Spleen (tissue), 11 donors: Measurements from ENCODE around the gene ACER3. TPM values are rescaled to one million over a fixed set of nuclear protein-coding genes. Genes with fewer than 3 reads are reported as not detected.
A peak's percentile ranks its signal among the peaks of the same experiment; 100 is the strongest.

Experiments
- DNase-seq: peaks from one replicate; pipeline ENCODE4 v3.0.0-alpha.2; 2020
- H3K27ac ChIP-seq, 8 donors: fragments of 200-600 bp; sonication (generic) in 7 of 8; 1 replicate in 4 of 8; 2 replicates in 4 of 8; pipeline versions ENCODE4 v1.5.0 to v1.8.0; 2016 to 2021; ENCODE audit warnings: inconsistent platforms in 4 of 8, mild to moderate bottlenecking in 4 of 8, moderate library complexity in 1 of 8
- H3K27me3 ChIP-seq, 7 donors: fragments of 200-600 bp; sonication (generic) in 6 of 7; replicated peaks in 1 of 7; 1 replicate in 4 of 7; 2 replicates in 3 of 7; pipeline versions ENCODE4 v1.5.0 to v1.8.0; 2016 to 2021; ENCODE audit warnings: inconsistent platforms in 3 of 7, mild to moderate bottlenecking in 1 of 7
- H3K36me3 ChIP-seq, 6 donors: fragments of 200-600 bp; sonication (generic) in 5 of 6; 1 replicate in 4 of 6; 2 replicates in 2 of 6; pipeline versions ENCODE4 v1.5.0 to v1.8.0; 2016 to 2021; ENCODE audit warnings: inconsistent platforms in 2 of 6
- H3K4me1 ChIP-seq, 6 donors: fragments of 200-600 bp; sonication (generic) in 5 of 6; 1 replicate in 3 of 6; 2 replicates in 3 of 6; pipeline versions ENCODE4 v1.5.0 to v1.8.0; 2016 to 2021; ENCODE audit warnings: inconsistent platforms in 3 of 6
- H3K4me3 ChIP-seq, 8 donors: fragments of 200-600 bp; sonication (generic) in 7 of 8; 1 replicate in 4 of 8; 2 replicates in 4 of 8; pipeline versions ENCODE4 v1.5.0 to v1.8.0; 2016 to 2021; ENCODE audit warnings: inconsistent platforms in 4 of 8, mild to moderate bottlenecking in 4 of 8, moderate library complexity in 2 of 8
- H3K9me3 ChIP-seq, 8 donors: fragments of 200-600 bp; sonication (generic) in 7 of 8; 1 replicate in 4 of 8; 2 replicates in 4 of 8; pipeline versions ENCODE4 v1.5.0 to v1.8.0; 2016 to 2021; ENCODE audit warnings: inconsistent platforms in 4 of 8
- POLR2A ChIP-seq, 3 donors: fragments of 450-650 bp; IDR thresholded peaks; one replicate each; pipeline ENCODE4 v1.5.1; 2017; ENCODE audit warnings: antibody characterized with exemption in 3 of 3, mild to moderate bottlenecking in 1 of 3
- POLR2AphosphoS5 ChIP-seq, 3 donors: sonication (generic); formaldehyde crosslinking; IDR thresholded peaks; one replicate each; pipeline ENCODE4 v1.5.1; 2017; ENCODE audit warnings: antibody characterized with exemption in 3 of 3
- WGBS, 5 donors: extraction: QIAGEN DNeasy Blood & Tissue Kit in 3 of 5; methylation state at CpG; one replicate each; pipeline versions ENCODE4 v1.1.5 to v1.1.7; 2013 to 2018; 5-methylcytosine and 5-hydroxymethylcytosine counted together
- intact Hi-C: fragments of 100-400 bp; cut with DNase I; formaldehyde crosslinking; loops from one replicate; pipeline ENCODE4 v1.15.0; 2023; ENCODE audit warnings: low total_unique reads
- polyA plus RNA-seq, 3 donors: library from polyadenylated mRNA; stranded (reverse); fragments of 200-250 nt; gene quantifications; one replicate each; pipeline ENCODE4 v1.2.1, GENCODE V29; 2013
- total RNA-seq, 7 donors: library from RNA; depleted of rRNA in 3 of 7; stranded (reverse); fragments of >200 nt in 3 of 7; fragmentation: NEBNext Ultra II Directional in 4 of 7; extraction: Animal tissue kit (Norgen Biotek cat#: 25700) in 4 of 7; gene quantifications; one replicate each; pipeline versions ENCODE4 v1.1.0 to v1.2.1, GENCODE V29; 2016 to 2021
- TF ChIP-seq, protein P1 (sequence below), 11 experiments: fragments of 200-600 bp in 7 of 11; fragments of 450-650 bp in 4 of 11; sonication (generic) in 4 of 11; IDR thresholded peaks in 8 of 11; conservative IDR thresholded peaks in 3 of 11; 1 replicate in 7 of 11; 2 replicates in 4 of 11; pipeline versions ENCODE4 v1.4.0 to v1.8.0; 2016 to 2021; ENCODE audit warnings: antibody characterized with exemption in 11 of 11, inconsistent platforms in 4 of 11, mild to moderate bottlenecking in 1 of 11
- donor health status: healthy with polysubstance abuse.
- donor health status: DM: no; HTN: no; CAD: no; lungs with moderate emphysema.
- donor health status: DM: no; HTN: no; CAD: no.
- donor health status: Bipolar disorder and iron deficiency.
- donor health status: healthy.
- donor health status: DM: no; HTN: no; CAD: no.
- donor health status: DM: yes; HTN: yes; CAD: no.

The ACER3 gene
- total and polyA plus RNA-seq, 10 donors = 2.9 to 52.2 (median 32.1) TPM

DNA sequence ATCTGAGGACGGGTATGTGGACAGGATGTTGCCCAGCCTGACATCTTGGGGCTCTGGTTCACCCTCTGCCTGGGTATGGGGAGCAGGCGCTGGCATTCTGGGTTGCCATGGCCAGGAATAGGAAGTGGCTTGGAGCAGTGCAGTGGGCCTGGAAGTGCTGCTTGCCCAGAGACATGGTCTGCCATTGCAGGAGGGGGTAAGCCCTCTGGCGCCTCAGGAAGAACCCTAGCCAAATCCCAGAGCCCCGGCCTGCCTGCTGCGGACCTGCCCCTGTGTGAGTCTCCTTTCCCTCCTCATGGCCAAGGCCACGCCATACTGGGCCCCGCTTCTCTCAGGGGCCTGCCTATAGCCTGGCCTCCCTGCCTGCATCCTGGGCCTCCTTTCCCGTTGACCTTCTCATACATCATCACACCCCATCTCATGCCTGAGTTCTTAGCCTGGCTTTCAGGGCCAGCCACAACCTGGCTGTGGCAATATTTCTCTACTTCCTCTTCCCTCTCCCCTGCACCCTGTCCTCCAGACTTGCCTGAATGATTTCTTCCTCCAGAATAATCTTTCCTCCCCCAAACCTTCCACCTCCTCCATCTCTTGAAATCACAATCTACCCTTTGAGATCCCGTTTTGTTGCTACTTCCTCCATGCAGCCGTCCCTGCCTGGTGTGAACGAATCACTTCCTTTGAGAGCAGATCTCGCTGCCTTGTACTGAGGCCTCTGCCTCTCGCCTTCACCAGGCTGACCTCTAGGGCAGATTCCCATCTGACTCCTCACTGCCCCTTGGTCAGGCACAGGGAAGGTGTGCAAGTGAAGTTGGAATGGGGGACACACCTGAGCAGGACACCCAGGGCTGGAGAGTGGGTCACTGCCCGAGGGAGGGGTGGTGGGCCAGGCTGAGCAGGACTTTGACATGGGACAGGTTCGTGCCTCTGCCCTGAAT lies 211.2 kb downstream of the ACER3 start:
- no peaks in the 10 kb centered on the region for H3K36me3 ChIP-seq
- peak overlapping the region in 6 of 8 donors; percentile 63 to 83 (median 74) for H3K27ac ChIP-seq
- no peak for TF ChIP-seq POLR2AphosphoS5 (IDR thresholded peaks at IDR 0.05)
- no peak for TF ChIP-seq POLR2A (IDR thresholded peaks at IDR 0.05)
- TF ChIP-seq, protein P1, sequence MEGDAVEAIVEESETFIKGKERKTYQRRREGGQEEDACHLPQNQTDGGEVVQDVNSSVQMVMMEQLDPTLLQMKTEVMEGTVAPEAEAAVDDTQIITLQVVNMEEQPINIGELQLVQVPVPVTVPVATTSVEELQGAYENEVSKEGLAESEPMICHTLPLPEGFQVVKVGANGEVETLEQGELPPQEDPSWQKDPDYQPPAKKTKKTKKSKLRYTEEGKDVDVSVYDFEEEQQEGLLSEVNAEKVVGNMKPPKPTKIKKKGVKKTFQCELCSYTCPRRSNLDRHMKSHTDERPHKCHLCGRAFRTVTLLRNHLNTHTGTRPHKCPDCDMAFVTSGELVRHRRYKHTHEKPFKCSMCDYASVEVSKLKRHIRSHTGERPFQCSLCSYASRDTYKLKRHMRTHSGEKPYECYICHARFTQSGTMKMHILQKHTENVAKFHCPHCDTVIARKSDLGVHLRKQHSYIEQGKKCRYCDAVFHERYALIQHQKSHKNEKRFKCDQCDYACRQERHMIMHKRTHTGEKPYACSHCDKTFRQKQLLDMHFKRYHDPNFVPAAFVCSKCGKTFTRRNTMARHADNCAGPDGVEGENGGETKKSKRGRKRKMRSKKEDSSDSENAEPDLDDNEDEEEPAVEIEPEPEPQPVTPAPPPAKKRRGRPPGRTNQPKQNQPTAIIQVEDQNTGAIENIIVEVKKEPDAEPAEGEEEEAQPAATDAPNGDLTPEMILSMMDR (IDR thresholded peaks at IDR 0.05 in 8 of 11, conservative IDR thresholded peaks at IDR 0.05 in 3 of 11) = no peak
- intact Hi-C loops = no loop called here
- 50 to 68% (median 54%) methylated on average over 12 to 15 of the region's 15 CpGs for WGBS, 5 donors
- no peak for DNase-seq
- H3K4me3 ChIP-seq = no peak overlapping the region
- no peaks in the 10 kb centered on the region for H3K9me3 ChIP-seq
- no peaks in the 10 kb centered on the region for H3K27me3 ChIP-seq
- H3K4me1 ChIP-seq = peaks cover 22 to 60% (median 47%) of the 10 kb centered on the region in 6 donors

DNA sequence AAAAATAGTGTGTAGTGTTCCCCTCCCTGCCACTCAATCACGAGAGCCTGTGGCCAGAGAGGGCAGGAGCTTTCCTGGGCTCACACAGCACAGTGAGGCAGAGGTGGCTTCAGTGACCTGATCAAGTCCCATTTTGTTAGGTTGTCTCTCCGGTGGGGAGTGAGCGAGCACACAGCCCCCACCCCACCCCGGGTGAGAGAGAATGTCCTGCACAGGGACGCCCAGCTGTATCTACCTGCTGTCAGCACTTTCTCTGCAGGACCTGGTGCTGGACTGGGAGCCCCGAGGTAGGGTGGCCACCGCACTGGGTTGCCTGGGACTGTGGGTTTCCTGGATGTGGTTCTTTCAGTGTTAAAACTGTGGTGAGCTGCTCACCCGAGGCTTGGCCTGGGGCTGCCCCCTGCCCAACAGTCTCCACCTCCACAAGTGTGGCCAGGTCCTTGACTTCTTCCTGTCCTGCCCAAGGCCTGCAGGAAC lies 212.2 kb downstream of the ACER3 start:
- no peak overlapping the region for H3K4me3 ChIP-seq

DNA sequence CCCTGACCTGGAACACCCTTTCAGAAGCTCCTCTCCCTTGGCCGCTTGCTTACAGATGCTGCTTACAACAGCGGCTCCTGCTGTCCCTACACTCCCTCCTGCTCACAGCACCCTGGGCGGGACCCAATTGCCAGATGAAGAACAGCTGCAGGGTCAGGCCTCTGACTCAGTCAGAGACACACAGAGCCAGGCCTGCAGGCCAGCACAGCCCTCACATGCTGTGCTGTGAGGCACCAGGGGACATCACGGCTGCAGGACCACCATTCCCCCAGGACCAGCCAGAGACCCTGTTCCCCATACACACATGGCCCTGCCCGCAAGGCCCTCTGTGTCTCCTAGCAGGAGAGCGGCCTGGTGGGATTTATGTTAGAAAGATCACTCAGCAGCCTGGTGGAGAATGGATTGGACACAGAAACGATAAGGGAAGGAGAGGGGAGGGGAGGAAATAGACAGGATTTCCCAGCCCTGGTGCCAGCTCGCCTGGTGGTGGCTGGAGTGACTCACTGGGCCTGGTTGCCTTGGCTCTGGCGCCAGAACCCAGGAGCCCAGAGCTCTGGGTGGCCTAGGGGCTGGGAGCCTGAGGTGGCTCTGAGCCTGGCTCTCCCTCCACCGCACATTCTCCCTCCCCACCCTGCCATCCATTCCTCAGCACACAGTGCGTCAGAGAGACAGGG lies 212.7 kb downstream of the ACER3 start:
- H3K27me3 ChIP-seq = no peaks in the 10 kb centered on the region
- H3K36me3 ChIP-seq = no peaks in the 10 kb centered on the region
- intact Hi-C loops = no loop called here
- TF ChIP-seq POLR2AphosphoS5 (IDR thresholded peaks at IDR 0.05) = peak; percentile 64 to 83 (median 76)
- TF ChIP-seq, protein P1 (IDR thresholded peaks at IDR 0.05 in 8 of 11, conservative IDR thresholded peaks at IDR 0.05 in 3 of 11) = peak in 8 of 11 experiments; percentile 13 to 58 (median 34)
- TF ChIP-seq POLR2A (IDR thresholded peaks at IDR 0.05) = peak in 1 of 3 donors; percentile 13
- H3K27ac ChIP-seq = peak overlapping the region; percentile 62 to 83 (median 72)
- H3K4me3 ChIP-seq = no peak overlapping the region
- DNase-seq = peak; percentile 78
- no peaks in the 10 kb centered on the region for H3K9me3 ChIP-seq
- H3K4me1 ChIP-seq = peaks cover 22 to 45% (median 39%) of the 10 kb centered on the region in 6 donors
- 44 to 63% (median 62%) methylated on average over 11 of the region's 11 CpGs for WGBS, 5 donors

More for the DNA sequence above, 212.2 kb downstream of the ACER3 start:
- no peak for DNase-seq
- H3K36me3 ChIP-seq = no peaks in the 10 kb centered on the region
- no peaks in the 10 kb centered on the region for H3K9me3 ChIP-seq
- H3K27ac ChIP-seq = peak overlapping the region; percentile 62 to 83 (median 71)
- WGBS, 5 donors = 36 to 53% (median 46%) methylated on average over 5 to 8 of the region's 8 CpGs
- intact Hi-C loops = no loop called here
- H3K27me3 ChIP-seq = no peaks in the 10 kb centered on the region
- TF ChIP-seq POLR2AphosphoS5 (IDR thresholded peaks at IDR 0.05) = no peak
- peaks cover 22 to 51% (median 41%) of the 10 kb centered on the region in 6 donors for H3K4me1 ChIP-seq

DNA sequence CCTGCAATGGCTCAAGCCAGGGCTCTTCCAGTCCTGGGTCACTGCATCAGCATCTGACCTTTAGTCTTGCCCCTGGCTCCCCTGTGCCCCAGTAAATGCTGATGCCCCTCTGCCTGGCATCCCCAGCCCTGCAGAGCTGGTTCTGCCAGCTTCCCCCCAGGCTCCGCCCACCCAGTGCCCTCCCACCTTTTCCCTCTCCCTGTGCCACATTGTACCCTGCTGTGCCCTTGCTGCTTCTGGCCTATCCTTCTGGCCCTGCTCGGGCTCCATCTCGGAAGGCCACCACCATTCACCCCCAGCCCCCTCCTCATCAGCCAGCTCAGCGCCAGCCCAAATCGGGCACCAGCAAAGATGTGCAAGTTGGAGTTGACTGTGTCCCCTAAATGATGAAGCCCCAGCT lies 213.5 kb downstream of the ACER3 start:
- Histone ChIP-seq H3K27me3 (no peaks in the 10 kb centered on the region), H3K9me3 (no peaks in the 10 kb centered on the region), H3K4me3 (no peak overlapping the region), H3K4me1 (peaks cover 22 to 43% (median 38%) of the 10 kb centered on the region in 6 donors), H3K27ac (peak overlapping the region; percentile 62 to 83 (median 72)), H3K36me3 (no peaks in the 10 kb centered on the region)
- 74 to 93% (median 86%) methylated on average over 5 of the region's 5 CpGs for WGBS, 5 donors
- TF ChIP-seq, protein P1 (IDR thresholded peaks at IDR 0.05 in 8 of 11, conservative IDR thresholded peaks at IDR 0.05 in 3 of 11) = no peak
- TF ChIP-seq POLR2AphosphoS5 (IDR thresholded peaks at IDR 0.05) = no peak
- no peak for TF ChIP-seq POLR2A (IDR thresholded peaks at IDR 0.05)
- intact Hi-C loops = no loop called here
- DNase-seq = no peak
